ENCODE results near the gene FBXL20. TPM values are rescaled to one million over a fixed set of nuclear protein-coding genes. Genes with fewer than 3 reads are reported as not detected.

Gene FBXL20
- polyA plus RNA-seq, 1 of the 3 experiments (the other 2 are of a cell fraction), result 2.2 TPM

GRCh38 chr17:39212841-39213480 lies 188.5 kb downstream of the FBXL20 start (continued):
- TF ChIP-seq PBX3 (IDR thresholded peaks at IDR 0.05), result no peak

GRCh38 chr17:39212195-39212810 lies 189.1 kb downstream of the FBXL20 start:
- 92% methylated on average over 10 of the region's 11 CpGs for WGBS (ENCODE audit: low lambda C conversion rate)
- ChIA-PET CTCF (interaction anchor here (29.0 kb wide), 1 partner anchor 28 kb away, joined by 781 read pairs; no protein-coding TSS in a partner anchor), POLR2A (no interaction called here)
- Histone ChIP-seq H3K9me3 (no peaks in the 10 kb centered on the region), H3K79me2 (ENCODE audit: insufficient read depth) (no peaks in the 10 kb centered on the region), H4K20me1 (ENCODE audit: insufficient read depth) (no peaks in the 10 kb centered on the region), H3K4me2 (no peak overlapping the region), H3K4me1 (ENCODE audit: control insufficient read depth in 1 of 2, insufficient read depth in 2 of 2, low read depth in 1 of 2, low read length in 1 of 2) (peaks cover 9% of the 10 kb centered on the region in 2 experiments; a peak in 2 of 4 replicates), H2AFZ (ENCODE audit: low read depth) (no peak overlapping the region), H3K4me3 (ENCODE audit: low read depth in 2 of 2, low read length in 1 of 2) (no peak overlapping the region), H3K9ac (no peak overlapping the region), H3K27ac (ENCODE audit: low read depth in 2 of 2, low read length in 1 of 2) (no peak overlapping the region), H3K27me3 (ENCODE audit: insufficient read depth) (no peaks in the 10 kb centered on the region), H3F3A (replicated peaks; ENCODE audit: insufficient read depth) (no peaks in the 10 kb centered on the region), H3K9me2 (no peaks in the 10 kb centered on the region), H3K36me3 (replicated peaks in 1 of 2; ENCODE audit: control insufficient read depth in 1 of 2, insufficient read depth in 2 of 2, low read length in 1 of 2) (no peaks in the 10 kb centered on the region)
- TF ChIP-seq TEAD4 (IDR thresholded peaks at IDR 0.05; ENCODE audit: borderline replicate concordance, insufficient read depth) (no peak), RCOR1 (IDR thresholded peaks at IDR 0.05; ENCODE audit: low read length) (no peak), MEF2A (IDR thresholded peaks at IDR 0.05; ENCODE audit: borderline replicate concordance, low read depth) (no peak), USF1 (IDR thresholded peaks at IDR 0.05; ENCODE audit: borderline replicate concordance, low read depth) (no peak), GABPA (IDR thresholded peaks at IDR 0.05; ENCODE audit: low read depth) (no peak), REST (IDR thresholded peaks at IDR 0.05; ENCODE audit: low read depth, low read length) (no peak), SIN3A (IDR thresholded peaks at IDR 0.05; ENCODE audit: borderline replicate concordance, low read depth, low read length) (no peak), PBX3 (IDR thresholded peaks at IDR 0.05) (no peak), MAX (IDR thresholded peaks at IDR 0.05; ENCODE audit: low read depth) (no peak), EZH2phosphoT487 (IDR thresholded peaks at IDR 0.05; ENCODE audit: borderline replicate concordance, low read depth) (no peak), FOXM1 (IDR thresholded peaks at IDR 0.05; ENCODE audit: low read depth) (no peak), YY1 (IDR thresholded peaks at IDR 0.05; ENCODE audit: low read depth) (no peak), JUND (IDR thresholded peaks at IDR 0.05) (no peak), IRF3 (IDR thresholded peaks at IDR 0.05; ENCODE audit: low read depth, low read length) (no peak), USF2 (IDR thresholded peaks at IDR 0.05; ENCODE audit: borderline replicate concordance, low read depth, low read length) (no peak)
- no peak for DNase-seq

Data from SK-N-SH (cell line).